ENCODE measurements around the gene C12orf60.
"Not testable (repeated sequence)": the region's sequence is repeated elsewhere in the genome, so short reads cannot be mapped to it uniquely, and the experiment has no call there.

The C12orf60 gene, protein sequence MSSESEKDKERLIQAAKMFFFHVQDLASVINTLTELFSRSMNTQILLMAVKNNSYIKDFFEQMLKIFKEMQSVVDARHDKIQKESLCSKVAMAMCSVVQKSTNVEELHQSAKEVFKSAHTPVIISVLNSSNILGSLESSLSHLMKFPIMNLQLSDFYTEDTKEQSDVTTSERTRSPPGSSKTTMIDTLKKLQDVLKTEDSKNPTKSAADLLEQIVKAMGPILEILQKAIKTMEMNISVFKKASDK

DNA sequence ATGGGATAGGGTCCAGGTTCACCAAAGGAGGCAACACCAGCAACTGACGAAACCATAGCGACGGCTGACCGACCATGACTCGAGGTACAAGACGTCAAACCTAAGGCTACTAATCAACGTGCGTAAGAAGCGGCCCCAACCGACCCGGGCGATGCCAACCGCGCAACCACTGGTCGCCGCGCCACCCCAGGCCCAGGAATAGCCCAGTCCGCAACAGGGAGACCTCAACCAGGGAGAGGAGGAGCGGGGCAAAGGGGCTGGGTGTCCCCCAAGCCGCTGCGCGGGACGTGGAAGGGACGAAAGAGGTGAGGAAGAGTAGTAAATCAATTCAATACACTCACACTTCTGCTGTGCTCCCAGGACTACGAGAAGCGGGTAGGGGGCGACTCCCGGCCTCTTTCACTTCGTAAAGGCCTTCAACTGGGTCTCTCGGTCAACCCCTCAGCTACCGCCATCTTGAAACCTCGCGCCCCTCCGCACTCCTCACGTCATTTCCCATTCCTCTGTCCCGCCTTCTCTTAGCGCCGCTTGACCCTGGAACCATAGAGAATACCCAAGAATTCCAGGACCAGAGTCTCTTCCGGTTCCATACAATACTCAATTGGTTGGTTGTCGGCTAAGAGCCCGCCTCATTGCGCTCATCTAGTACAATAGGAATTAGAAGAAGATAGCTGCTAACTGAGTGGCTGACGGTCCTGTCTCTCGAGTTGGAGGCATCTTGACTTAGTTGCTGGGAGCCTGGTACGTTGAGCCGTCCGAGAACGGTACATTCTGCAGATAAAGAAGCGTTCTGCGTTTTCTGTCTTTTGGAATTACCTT, at the start of gene C12orf60, which contains the start of gene WBP11:
Gene C12orf60, plus strand, starts transcription at position 660 of the 819 bp plus-strand sequence. CDS start 19,266 bp downstream, outside the sequence.
Gene WBP11, minus strand, starts transcription at position 468 of the 819 bp plus-strand sequence. CDS start 2,095 bp downstream, outside the sequence.
- DNase-seq (ENCODE audit: low read depth in 2 of 2): peak; percentile 70 to 74

DNA sequence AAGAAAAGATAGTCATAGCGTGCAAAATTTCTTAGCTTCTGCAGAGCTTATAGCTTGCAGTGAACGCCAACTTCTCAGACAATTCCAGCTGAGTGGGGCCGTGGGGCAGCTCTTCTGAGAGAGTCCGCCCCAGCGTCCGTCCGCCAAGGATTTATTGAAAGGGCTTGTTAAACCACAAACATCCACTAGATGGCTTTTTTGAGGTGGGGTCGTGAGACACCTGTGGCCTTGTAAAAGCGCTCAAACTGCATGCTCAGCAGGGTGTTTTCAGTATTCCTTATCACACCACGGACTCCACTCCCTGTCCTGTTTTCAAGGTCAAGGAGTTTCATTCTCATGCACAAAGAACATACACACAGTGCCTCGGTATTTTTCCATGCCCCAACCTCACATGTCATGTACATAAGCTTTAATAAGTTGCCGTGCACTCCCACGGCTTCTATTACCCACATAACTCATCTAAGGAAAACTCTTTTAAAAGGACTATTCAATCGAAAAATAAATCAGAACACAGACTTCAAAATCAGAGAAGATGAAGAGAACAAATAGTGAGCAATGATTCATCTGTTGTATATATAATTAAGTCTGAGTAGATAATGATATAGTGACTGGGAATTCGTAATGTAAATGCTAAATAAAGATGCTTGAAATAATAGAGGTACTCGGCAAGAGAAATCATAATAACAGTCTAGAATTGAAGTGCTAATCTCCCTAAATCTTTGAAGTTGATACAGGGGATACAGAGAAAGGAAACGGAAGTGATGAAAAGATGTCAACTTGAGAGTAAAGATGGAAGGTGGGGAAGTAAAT, 46.9 kb upstream of the C12orf60 start:
- no peak for DNase-seq (ENCODE audit: low read depth in 2 of 2)

DNA sequence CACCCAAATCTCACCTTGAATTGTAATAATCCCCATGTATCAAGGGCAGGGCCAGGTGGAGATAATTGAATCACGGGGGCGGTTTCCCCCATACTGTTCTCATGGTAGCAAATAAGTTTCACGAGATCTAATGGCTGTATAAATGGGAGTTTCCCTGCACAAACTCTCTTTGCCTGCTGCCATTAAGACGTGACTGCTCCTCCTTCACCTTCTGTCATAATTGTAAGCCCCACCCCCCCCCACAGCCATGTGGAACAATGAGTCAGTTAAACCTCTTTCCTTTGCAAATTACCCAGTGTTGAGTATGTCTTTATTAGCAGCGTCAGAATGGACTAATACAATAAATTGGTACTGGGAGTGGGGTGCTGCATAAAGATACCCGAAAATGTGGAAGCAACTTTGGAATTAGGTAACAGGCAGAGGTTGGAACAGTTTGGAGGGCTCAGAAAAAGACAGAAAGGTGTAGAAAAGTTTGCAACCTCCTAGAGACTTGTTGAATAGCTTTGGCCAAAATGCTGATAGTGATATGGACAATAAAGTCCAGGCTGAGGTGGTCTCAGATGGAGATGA, 43.7 kb upstream of the C12orf60 start:
- not testable (repeated sequence) for DNase-seq (ENCODE audit: low read depth in 2 of 2)

DNA sequence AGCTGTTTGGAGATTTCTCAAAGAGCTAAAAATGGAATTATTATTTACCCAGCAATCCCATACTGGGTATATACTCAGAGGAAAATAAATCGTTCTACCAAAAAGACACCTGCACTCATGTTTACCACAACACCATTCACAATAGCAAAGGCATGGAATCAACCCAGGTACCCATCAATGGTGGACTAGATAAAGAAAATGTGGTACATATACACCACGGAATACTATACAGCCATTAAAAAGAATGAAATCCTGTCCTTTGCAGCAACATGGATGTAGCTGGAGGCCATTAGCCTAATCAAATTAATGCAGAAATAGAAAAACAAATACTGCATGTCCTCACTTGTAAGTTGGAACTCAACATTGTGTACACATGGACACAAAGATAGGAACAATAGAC, 38.1 kb upstream of the C12orf60 start:
- no peak for DNase-seq (ENCODE audit: low read depth in 2 of 2)

DNA sequence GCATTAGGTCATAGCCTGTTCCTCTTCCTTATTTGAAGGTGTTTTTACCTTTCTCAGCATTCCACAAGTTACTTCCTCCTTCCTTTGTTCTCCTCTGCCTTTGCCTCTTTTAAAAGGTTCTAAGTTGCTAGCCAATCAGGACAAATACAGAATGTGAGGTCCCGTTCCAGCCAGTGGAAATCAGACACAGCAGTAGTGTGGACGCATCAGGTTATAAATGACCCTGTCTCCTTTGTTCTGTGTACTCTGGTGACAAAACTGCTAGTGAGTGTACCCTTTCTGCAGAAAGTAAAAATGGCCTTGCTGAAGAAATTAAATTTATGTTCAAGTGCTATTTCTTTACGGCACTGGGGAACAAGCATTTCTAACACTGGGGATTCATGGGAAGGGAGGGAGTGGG, 37.5 kb upstream of the C12orf60 start:
- not testable (repeated sequence) for DNase-seq (ENCODE audit: low read depth in 2 of 2)

DNA sequence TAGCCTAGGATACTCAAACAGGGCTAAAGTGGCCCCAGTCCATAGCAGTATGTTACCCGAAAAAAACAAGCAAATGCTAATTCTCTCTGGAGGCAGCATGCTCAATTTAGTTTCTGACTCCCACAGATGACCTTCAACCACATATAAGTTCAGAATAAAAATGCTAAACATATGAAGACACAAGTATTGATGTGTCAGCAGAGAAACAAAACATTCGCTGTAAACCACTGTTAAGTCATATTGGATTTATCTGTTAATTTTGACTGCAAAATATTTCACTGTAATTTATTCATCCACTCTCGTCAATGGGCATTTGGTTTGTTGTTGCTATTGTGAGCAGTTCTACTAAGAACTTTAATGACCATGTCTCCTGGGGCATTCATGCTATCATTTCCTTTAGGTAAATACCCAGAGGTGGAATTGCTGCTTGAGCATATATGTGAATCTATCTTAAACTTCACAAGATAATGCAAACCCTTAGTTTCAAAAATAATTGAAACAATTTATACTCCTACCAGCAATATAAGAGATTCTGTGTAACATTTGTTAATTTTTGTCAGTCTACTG, 36.7 kb upstream of the C12orf60 start:
- DNase-seq (ENCODE audit: low read depth in 2 of 2): no peak

DNA sequence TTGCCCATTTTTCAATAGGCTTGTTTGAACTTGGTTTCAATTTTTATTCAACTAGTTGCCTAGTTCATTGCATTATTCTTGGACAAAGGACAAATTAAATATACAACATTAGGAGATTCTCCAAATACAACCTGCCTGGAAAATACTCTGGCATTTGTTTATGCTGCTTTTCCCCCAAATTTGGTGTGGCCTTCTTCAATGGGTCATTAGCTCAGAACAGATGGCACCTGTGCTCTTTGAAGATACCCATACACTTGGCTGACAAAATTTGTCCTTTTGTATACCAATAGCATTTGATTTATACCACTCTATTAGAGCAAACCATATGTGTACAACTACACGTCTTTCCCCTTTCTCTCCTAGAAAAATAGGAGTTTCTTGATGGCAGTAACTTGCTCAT, 35.9 kb upstream of the C12orf60 start:
- no peak for DNase-seq (ENCODE audit: low read depth in 2 of 2)

DNA sequence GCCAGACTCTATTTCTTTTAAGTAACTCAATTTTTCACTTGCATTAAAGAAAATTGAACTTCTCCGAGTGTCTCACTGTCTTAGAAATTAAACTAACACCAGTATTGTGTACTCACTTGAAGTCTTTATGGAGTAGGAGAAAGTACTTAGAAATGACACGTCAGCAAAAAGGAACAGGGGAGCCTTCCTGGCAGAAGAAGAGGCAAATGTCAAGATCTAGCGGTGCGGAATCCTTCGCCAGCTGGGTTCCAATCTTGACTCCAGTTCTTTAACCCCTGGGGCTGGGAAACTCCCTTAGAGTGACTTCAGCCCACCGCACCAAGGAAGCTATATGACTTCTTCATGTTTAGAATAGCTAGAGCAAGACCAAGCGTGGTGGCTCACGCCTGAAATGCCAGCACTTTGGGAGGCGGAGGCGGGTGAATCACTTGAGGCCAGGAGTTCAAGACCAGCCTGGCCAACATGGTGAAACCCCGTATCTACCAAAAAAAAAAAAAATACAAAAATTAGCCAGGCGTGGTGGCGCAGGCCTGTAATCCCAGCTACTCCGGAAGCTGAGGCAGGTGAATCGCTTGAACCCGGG, 34.6 kb upstream of the C12orf60 start:
- peak in 1 of 2 donors; percentile 6 for DNase-seq (ENCODE audit: low read depth in 2 of 2)

DNA sequence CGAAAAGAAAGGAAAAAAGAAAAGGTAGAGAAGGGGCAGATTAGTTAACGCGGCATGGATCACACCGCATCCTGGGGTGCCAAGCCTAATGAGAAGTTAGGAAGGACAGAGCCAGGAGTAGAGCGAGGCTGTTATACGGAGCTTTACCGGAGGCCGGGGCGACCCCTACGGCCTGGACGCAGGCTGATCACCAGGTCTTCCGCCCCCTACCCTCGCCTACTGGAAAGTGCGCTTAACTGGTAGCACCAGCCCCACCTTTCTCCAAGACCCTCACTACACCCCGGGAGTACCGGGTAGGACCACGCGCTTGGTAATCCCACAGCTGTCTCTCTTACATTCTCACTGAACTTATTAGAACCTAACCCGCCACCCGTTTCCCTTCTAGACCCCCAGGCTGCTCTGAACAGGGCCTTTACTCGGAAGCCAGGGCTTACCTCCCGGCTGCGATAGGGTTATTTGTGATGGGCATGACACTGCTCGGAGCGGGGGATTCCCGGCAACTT, 34.0 kb upstream of the C12orf60 start:
- no peak for DNase-seq (ENCODE audit: low read depth in 2 of 2)

DNA sequence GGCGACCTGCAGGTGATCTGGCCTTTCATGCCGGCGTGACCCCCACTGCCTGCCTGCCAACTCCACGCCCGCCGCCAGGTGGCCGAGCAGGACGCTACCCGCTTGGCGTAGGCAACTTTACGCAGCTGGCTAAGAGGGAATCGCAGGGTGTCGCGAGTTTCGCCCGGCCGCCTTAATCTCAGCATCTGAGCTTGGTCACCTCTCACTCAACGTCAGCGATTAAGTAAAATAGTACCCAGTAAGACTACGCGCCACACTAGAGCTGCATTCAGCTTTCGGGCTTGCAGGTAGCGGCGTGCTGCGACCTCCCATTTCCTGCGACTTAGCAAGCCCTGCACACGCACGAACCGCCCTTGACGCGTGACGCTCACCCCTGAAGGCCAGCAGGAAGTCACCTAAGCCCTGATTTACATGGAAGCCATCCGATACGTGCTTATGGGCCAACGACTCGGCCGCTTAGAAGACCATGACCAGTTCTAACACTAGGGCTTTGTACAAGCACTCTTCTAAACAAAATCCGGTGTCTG, 33.4 kb upstream of the C12orf60 start:
- DNase-seq (ENCODE audit: low read depth in 2 of 2): peak; percentile 73 to 85

DNA sequence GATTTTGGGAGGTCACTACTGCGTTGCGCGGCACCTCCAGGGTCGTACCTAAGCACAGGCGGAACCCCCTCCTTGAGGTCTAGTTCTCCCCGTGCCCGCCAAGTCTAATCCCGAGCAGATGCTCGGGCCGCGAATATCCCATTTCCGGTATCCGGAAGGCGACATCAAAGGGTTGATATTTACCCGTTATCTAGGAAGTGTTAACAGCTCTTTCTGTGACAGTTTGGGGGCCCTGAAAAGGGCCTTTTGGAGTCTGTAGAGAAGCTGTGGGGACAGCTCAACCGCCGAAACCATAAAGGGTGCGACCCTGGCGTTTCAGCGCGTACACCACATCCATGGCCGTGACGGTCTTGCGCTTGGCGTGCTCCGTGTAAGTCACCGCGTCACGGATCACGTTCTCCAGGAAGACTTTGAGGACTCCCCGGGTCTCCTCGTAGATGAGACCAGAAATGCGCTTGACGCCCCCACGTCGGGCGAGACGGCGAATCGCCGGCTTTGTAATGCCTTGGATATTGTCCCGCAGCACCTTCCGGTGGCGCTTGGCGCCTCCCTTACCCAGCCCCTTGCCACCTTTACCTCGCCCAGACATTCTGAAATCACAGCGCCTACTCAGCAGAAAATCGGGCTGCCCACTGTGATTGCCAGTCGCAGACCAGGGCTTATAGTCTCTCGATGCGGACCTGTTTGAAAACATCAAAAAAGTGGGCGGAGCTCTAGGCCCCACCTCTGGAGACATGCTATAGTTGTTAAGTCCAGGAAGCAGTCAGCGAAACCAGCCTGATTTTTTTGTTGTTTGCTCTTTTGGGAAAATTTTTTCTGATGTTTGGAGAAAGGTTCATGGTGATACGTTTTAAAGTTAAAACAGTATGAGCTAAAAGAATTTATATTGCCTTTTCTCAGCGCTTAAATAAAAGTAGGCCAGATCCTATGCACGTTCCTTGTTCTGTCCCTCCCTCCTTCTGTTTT, 32.7 kb upstream of the C12orf60 start:
- DNase-seq (ENCODE audit: low read depth in 2 of 2): peak; percentile 89 to 91

DNA sequence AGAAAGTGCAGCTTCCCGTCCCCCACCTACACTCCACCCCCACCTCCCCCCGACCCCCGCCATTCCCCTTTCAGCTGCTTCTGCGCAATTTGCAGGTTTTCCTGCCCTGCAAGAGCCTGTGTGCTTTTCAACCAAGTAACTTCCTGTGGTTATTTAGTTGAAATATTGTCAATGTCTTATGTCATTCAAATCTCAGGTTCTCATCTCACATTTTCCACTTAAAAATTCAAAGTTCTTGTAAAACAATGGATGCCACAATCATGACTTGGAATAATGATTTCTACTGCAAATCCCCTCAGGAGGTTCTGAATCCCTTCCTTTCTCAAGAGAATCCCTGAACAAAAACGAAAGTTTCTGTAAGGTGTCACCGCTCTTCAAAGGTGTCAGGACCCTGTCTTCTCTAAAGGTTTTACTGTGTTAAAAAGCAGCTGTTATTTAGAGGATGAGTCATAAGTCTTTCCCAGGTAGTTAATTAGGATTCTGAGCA, 31.8 kb upstream of the C12orf60 start:
- DNase-seq (ENCODE audit: low read depth in 2 of 2): no peak

DNA sequence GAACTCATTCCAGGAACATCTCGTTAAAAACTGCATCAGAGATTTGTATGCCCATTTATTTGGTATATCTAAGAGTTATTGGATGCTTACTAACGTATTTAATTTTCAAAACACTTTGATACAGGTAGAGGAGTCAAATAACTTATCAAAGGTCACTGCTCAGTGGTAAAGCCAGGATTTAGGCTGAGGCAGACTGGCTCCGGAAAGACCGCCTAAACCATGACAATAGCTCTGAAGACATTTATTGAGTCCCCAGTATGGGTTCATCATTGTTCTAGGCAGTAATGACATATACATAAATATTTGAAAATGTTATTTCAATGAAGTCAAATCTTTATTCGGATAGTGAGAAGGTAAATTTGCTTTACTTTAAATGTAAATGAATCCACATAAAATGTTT, 30.5 kb upstream of the C12orf60 start:
- DNase-seq (ENCODE audit: low read depth in 2 of 2): no peak

DNA sequence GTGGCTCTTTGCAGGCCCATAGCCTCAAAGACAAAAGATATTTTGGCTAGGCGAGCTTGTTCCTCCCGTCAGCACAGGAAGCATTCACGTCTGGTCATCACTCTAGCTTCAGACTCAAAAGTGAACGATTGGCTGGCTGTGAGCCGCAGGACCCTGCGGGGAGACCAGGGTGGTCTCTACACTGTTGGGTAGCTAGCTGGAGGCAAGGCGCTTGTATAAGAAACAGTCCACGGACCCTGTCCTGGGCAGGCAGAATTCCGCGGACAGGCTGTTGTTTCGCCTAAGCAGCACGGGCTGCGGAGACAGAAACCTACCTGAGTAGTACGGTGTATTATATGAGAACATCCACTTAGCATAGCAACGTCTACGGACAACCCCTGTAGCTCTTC, 29.8 kb upstream of the C12orf60 start:
- no peak for DNase-seq (ENCODE audit: low read depth in 2 of 2)

DNA sequence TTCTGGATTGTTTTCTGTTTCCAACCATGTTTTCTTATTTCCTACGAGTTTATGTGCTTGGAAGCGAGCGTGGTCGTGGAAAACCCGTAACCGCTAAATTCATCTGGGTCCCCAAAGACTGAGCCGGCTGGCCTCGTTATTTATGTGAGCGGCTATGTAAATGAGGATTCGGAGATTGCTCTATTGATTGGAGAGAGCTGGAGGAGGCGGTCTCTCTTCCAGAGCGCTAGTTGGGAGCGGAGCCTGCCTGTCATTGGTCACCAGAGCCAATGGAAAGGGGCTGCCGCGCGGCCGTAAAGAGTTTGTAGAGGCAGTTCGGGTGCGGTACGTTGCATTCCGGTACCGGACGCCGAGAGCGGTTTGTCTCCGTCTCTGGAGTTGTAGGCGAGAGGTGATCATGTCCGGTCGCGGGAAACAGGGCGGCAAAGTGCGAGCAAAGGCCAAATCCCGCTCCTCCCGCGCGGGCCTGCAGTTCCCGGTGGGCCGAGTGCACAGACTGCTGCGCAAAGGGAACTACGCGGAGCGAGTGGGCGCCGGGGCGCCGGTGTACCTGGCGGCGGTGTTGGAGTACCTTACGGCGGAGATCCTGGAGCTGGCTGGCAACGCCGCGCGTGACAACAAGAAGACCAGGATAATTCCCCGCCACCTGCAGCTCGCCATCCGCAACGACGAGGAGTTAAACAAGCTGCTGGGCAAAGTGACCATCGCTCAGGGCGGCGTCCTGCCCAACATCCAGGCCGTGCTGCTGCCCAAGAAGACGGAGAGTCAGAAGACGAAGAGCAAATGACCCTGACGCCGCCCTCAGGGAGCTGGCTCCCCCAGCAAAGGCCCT, 29.2 kb upstream of the C12orf60 start:
- peak; percentile 75 to 79 for DNase-seq (ENCODE audit: low read depth in 2 of 2)

DNA sequence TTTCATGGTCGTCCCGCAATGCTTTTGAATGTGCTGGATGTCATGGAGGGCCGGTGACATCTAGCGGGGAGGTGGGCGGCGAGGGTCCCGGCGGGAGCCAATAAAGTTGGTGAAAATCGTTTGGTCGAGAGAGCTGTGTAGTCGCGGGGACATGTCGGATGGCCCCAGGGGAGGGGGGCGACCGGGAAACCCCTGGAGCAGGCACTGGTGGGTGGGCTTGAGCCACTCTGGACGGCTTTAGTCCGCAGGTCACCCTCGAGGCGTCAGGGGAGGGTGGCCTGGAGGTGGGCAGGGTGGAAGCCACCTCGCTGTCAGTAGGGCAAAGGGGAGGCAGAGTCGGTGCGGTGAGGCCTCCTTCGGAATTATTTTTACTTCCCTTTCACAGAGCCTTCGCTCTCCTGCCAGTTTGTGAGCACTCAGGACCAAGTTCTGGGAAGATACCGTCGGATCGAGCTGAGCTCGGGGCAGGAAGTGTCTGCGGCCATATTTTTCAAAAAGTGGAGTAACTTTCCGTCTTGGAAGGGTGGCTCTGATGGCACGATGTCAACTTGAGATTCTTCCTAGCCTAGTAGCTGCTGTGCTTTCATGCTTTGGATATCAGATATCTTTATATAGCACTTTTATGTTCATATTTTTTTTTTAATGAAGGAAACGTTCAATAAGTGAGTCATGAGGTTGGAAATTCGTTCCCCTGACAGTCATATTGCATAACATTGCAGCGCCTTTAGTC, 28.4 kb upstream of the C12orf60 start:
- DNase-seq (ENCODE audit: low read depth in 2 of 2): peak in 1 of 2 donors; percentile 2

DNA sequence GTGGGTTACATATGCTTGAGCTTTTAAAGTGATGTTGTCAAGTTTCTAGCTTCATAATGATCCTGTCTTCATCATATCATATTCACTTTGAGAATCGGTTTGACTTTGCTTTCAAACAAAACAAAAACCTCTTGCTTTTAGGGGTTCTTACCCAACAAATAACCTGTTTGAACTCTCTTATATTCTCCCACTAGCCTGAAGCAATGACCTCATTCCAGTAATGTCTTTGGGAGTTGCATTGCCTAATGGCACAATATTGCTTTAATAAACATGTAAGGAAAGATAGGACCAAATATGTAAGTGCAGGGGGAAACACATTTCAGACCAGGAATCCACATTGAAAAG, 27.9 kb upstream of the C12orf60 start:
- DNase-seq (ENCODE audit: low read depth in 2 of 2): no peak

Measured in activated CD4-positive, alpha-beta T cell treated with anti-CD3 and anti-CD28 coated beads for 24 hours (primary cell).